Brain pericyte (primary cell): Measurements from ENCODE around the gene PCDHGA8.
A peak's percentile ranks its signal among the peaks of the same experiment; 100 is the strongest.
"Not testable (repeated sequence)": the region's sequence is repeated elsewhere in the genome, so short reads cannot be mapped to it uniquely, and the experiment has no call there.

Experiments
- DNase-seq: peaks from one replicate; pipeline ENCODE4 v3.0.0-alpha.2; 2012; ENCODE audit warnings: low read depth, low spot score

Gene PCDHGA8

GRCh38 chr5:141402553-141403243, 10.3 kb downstream of the PCDHGA8 start, which contains the start of gene PCDHGA9:
PCDHGA9 (plus strand) TSS chr5:141402778; CDS start chr5:141402953, 175 bp downstream.
- no peak for DNase-seq

GRCh38 chr5:141403387-141403786, 11.0 kb downstream of the PCDHGA8 start:
- DNase-seq, result no peak

- not testable (repeated sequence) for DNase-seq
These were observed 15.5 kb downstream of the PCDHGA8 start, which contains the start of gene PCDHGB6 for GRCh38 chr5:141407790-141408505. PCDHGB6 (plus strand) TSS chr5:141408021; CDS start chr5:141408203, 182 bp downstream.

GRCh38 chr5:141409598-141410306, 17.3 kb downstream of the PCDHGA8 start:
- no peak for DNase-seq

- DNase-seq, result no peak
These were observed 19.1 kb downstream of the PCDHGA8 start for GRCh38 chr5:141411575-141411974.

GRCh38 chr5:141412854-141413539, 20.6 kb downstream of the PCDHGA8 start, which contains the start of gene PCDHGA10:
PCDHGA10 (plus strand) TSS chr5:141412987; CDS start chr5:141413176, 189 bp downstream.
- no peak for DNase-seq

GRCh38 chr5:141413540-141414069, 21.2 kb downstream of the PCDHGA8 start:
- no peak for DNase-seq

GRCh38 chr5:141414548-141415274, 22.3 kb downstream of the PCDHGA8 start:
- DNase-seq, result not testable (repeated sequence)

GRCh38 chr5:141415275-141415618, 22.8 kb downstream of the PCDHGA8 start:
- not testable (repeated sequence) for DNase-seq

- DNase-seq, result peak; percentile 18
These were observed 25.2 kb downstream of the PCDHGA8 start, which contains the start of gene PCDHGB7 for GRCh38 chr5:141417494-141418172. PCDHGB7 (plus strand) TSS chr5:141417677; CDS start chr5:141417860, 183 bp downstream.

- DNase-seq, result no peak
These were observed 26.8 kb downstream of the PCDHGA8 start for GRCh38 chr5:141419074-141419880.

- DNase-seq, result peak; percentile 10
These were observed 28.5 kb downstream of the PCDHGA8 start, which contains the start of gene PCDHGA11 for GRCh38 chr5:141420855-141421488. PCDHGA11 (plus strand) TSS chr5:141421051; CDS start chr5:141421228, 177 bp downstream.

GRCh38 chr5:141421489-141421855, 29.0 kb downstream of the PCDHGA8 start:
- no peak for DNase-seq

GRCh38 chr5:141422742-141423291, 30.4 kb downstream of the PCDHGA8 start:
- DNase-seq, result no peak

GRCh38 chr5:141427783-141428426, 35.5 kb downstream of the PCDHGA8 start:
- no peak for DNase-seq

- DNase-seq, result peak; percentile 68
These were observed 38.1 kb downstream of the PCDHGA8 start, which contains the start of gene PCDHGA12 for GRCh38 chr5:141430332-141431113. PCDHGA12 (plus strand) TSS chr5:141430507; CDS start chr5:141430760, 253 bp downstream.

- no peak for DNase-seq
These were observed 38.9 kb downstream of the PCDHGA8 start for GRCh38 chr5:141431286-141431685.
